EL (cell line): ENCODE measurements around the gene CYGB.
A peak's percentile ranks its signal among the peaks of the same experiment; 100 is the strongest.

Source experiments
- DNase-seq: peaks from one replicate; pipeline ENCODE4 v3.0.0-alpha.2; 2016

CYGB gene

GRCh38 chr17:76537578-76538280 lies at the start of gene CYGB:
CYGB (minus strand) TSS chr17:76537709; CDS start chr17:76537542, 167 bp downstream.
- no peak for DNase-seq

- DNase-seq = no peak
Observed at GRCh38 chr17:76586741-76587487, 49.4 kb upstream of the CYGB start.

GRCh38 chr17:76585649-76586593 lies 48.4 kb upstream of the CYGB start, which contains the start of gene ST6GALNAC2:
ST6GALNAC2 (minus strand) TSS chr17:76585860; CDS start chr17:76585808, 52 bp downstream.
- peak; percentile 66 for DNase-seq

- peak; percentile 32 for DNase-seq
Observed at GRCh38 chr17:76585033-76585648, 47.6 kb upstream of the CYGB start.

- DNase-seq = no peak
Observed at GRCh38 chr17:76584427-76585032, 47.0 kb upstream of the CYGB start.

GRCh38 chr17:76582660-76583059 lies 45.2 kb upstream of the CYGB start:
- DNase-seq = no peak

GRCh38 chr17:76581515-76581914 lies 44.0 kb upstream of the CYGB start:
- no peak for DNase-seq

GRCh38 chr17:76579281-76579680 lies 41.8 kb upstream of the CYGB start:
- no peak for DNase-seq

- DNase-seq = no peak
Observed at GRCh38 chr17:76578376-76578775, 40.9 kb upstream of the CYGB start.

- no peak for DNase-seq
Observed at GRCh38 chr17:76577876-76578275, 40.4 kb upstream of the CYGB start.

- DNase-seq = no peak
Observed at GRCh38 chr17:76576189-76576588, 38.7 kb upstream of the CYGB start.

GRCh38 chr17:76575570-76575969 lies 38.1 kb upstream of the CYGB start:
- DNase-seq = no peak

GRCh38 chr17:76574166-76574565 lies 36.7 kb upstream of the CYGB start:
- DNase-seq = no peak

GRCh38 chr17:76573096-76573495 lies 35.6 kb upstream of the CYGB start:
- DNase-seq = no peak

GRCh38 chr17:76572201-76572910 lies 34.8 kb upstream of the CYGB start:
- DNase-seq = no peak

GRCh38 chr17:76570877-76571471 lies 33.5 kb upstream of the CYGB start:
- DNase-seq = no peak

GRCh38 chr17:76570457-76570856 lies 32.9 kb upstream of the CYGB start:
- DNase-seq = no peak

GRCh38 chr17:76569607-76570279 lies 32.2 kb upstream of the CYGB start:
- DNase-seq = no peak

GRCh38 chr17:76568811-76569221 lies 31.3 kb upstream of the CYGB start:
- no peak for DNase-seq

GRCh38 chr17:76567634-76568432 lies 30.3 kb upstream of the CYGB start:
- DNase-seq = no peak
